Hematopoietic multipotent progenitor cell (in vitro differentiated cells): ENCODE data around the gene HDAC4. TPM values are rescaled to one million over a fixed set of nuclear protein-coding genes. Genes with fewer than 3 reads are reported as not detected.
"Not testable (repeated sequence)": the region's sequence is repeated elsewhere in the genome, so short reads cannot be mapped to it uniquely, and the experiment has no call there.

Experiments used
- DNase-seq, 3 donors: peaks; one replicate each; pipeline ENCODE4 v3.0.0-alpha.2; 2011 to 2015; ENCODE audit warnings: low read depth in 2 of 3, low spot score in 2 of 3
- total RNA-seq: library from RNA; depleted of rRNA; stranded (reverse); fragments of >200 nt; gene quantifications from one replicate; pipeline ENCODE4 v1.2.3, GENCODE V29; 2012

HDAC4 gene
- total RNA-seq, 1 donor = 34.2 TPM

- DNase-seq = no peak
Measured at GRCh38 chr2:239085201-239085992, 315.4 kb downstream of the HDAC4 start.

- DNase-seq = no peak
Measured at GRCh38 chr2:239084007-239084406, 316.8 kb downstream of the HDAC4 start.

GRCh38 chr2:239082425-239082824, 318.4 kb downstream of the HDAC4 start:
- no peak for DNase-seq

- DNase-seq = no peak
Measured at GRCh38 chr2:239081622-239082021, 319.2 kb downstream of the HDAC4 start.

- no peak for DNase-seq
Measured at GRCh38 chr2:239081046-239081445, 319.8 kb downstream of the HDAC4 start.

- no peak for DNase-seq
Measured at GRCh38 chr2:239079671-239080294, 321.0 kb downstream of the HDAC4 start.

GRCh38 chr2:239078128-239078924, 322.5 kb downstream of the HDAC4 start:
- no peak for DNase-seq

GRCh38 chr2:239077260-239077659, 323.6 kb downstream of the HDAC4 start:
- DNase-seq = no peak

GRCh38 chr2:239075918-239076758, 324.7 kb downstream of the HDAC4 start:
- DNase-seq = no peak

GRCh38 chr2:239073745-239074530, 326.9 kb downstream of the HDAC4 start:
- DNase-seq = no peak

GRCh38 chr2:239073270-239073669, 327.6 kb downstream of the HDAC4 start:
- DNase-seq = no peak

GRCh38 chr2:239072786-239073185, 328.0 kb downstream of the HDAC4 start:
- no peak for DNase-seq

GRCh38 chr2:239070466-239070865, 330.4 kb downstream of the HDAC4 start:
- no peak for DNase-seq

GRCh38 chr2:239069362-239070333, 331.2 kb downstream of the HDAC4 start:
- not testable (repeated sequence) for DNase-seq

GRCh38 chr2:239068411-239068810, 332.4 kb downstream of the HDAC4 start:
- no peak for DNase-seq

- DNase-seq = no peak
Measured at GRCh38 chr2:239067196-239067865, 333.5 kb downstream of the HDAC4 start.

GRCh38 chr2:239066597-239066996, 334.2 kb downstream of the HDAC4 start:
- no peak for DNase-seq

GRCh38 chr2:239065962-239066361, 334.9 kb downstream of the HDAC4 start:
- no peak for DNase-seq
